B cell (primary cell): ENCODE results near the gene MZB1. TPM values are rescaled to one million over a fixed set of nuclear protein-coding genes. Genes with fewer than 3 reads are reported as not detected.

Experiments used
- ATAC-seq: fragments of 200-7000 bp; cut with Tn5 transposase; one replicate; pipeline ENCODE4 v1.10.0; 2021; ENCODE audit warnings: low read depth, mild to moderate bottlenecking, moderate number of reproducible peaks, moderate library complexity
- CTCF ChIA-PET: fragments of 350-600 bp; sonication (Branson Sonifier 250); formaldehyde crosslinking; loops from one replicate; lab custom pipeline; 2021; ENCODE audit warnings: antibody characterized with exemption, inconsistent platforms; lab: Charles Lee
- POLR2A ChIA-PET: fragments of 350-600 bp; sonication (Branson Sonifier 250); formaldehyde crosslinking; loops from one replicate; lab custom pipeline; 2021; ENCODE audit warnings: antibody characterized with exemption; lab: Charles Lee
- DNase-seq: peaks from one replicate; pipeline ENCODE4 v3.0.0; 2013
- H2AFZ ChIP-seq: 2 replicates; pipeline ENCODE4 v1.6.1; 2012; ENCODE audit warnings: mild to moderate bottlenecking, low read depth, low read length; ENCODE audit not compliant: insufficient read depth, poor library complexity, severe bottlenecking
- H3K27ac ChIP-seq, 2 donors: 1 replicate in 1 of 2; 2 replicates in 1 of 2; pipeline ENCODE4 v1.5.1; 2012 to 2013; ENCODE audit warnings: low read length in 2 of 2, mild to moderate bottlenecking in 2 of 2, moderate library complexity in 1 of 2
- H3K27me3 ChIP-seq, 4 experiments: fragments of 200-600 bp in 1 of 4; sonication (generic) in 1 of 4; replicated peaks in 1 of 4; 1 replicate in 2 of 4; 2 replicates in 2 of 4; pipeline versions ENCODE4 v1.6.1 to v1.7.0; 2013 to 2016; ENCODE audit warnings: low read length in 3 of 4, mild to moderate bottlenecking in 2 of 4, mixed read lengths in 1 of 4, moderate library complexity in 1 of 4; ENCODE audit not compliant: insufficient read depth in 4 of 4, control insufficient read depth in 3 of 4; ENCODE audit errors: control extremely low read depth in 1 of 4
- H3K36me3 ChIP-seq, 2 experiments: replicated peaks in 1 of 2; 1 replicate in 1 of 2; 2 replicates in 1 of 2; pipeline versions ENCODE4 v1.6.1 to v1.7.1; 2013; ENCODE audit warnings: low read length in 1 of 2; ENCODE audit not compliant: insufficient read depth in 2 of 2, control insufficient read depth in 1 of 2; ENCODE audit errors: control extremely low read depth in 1 of 2, extremely low read depth in 1 of 2
- H3K4me1 ChIP-seq, 2 donors: fragments of 200-600 bp in 1 of 2; sonication (generic) in 1 of 2; 1 replicate in 1 of 2; 2 replicates in 1 of 2; pipeline versions ENCODE4 v1.5.1 to v1.6.1; 2013 to 2017; ENCODE audit warnings: low read length in 2 of 2; ENCODE audit not compliant: control insufficient read depth in 2 of 2, insufficient read depth in 2 of 2
- H3K4me2 ChIP-seq: replicated peaks from 2 replicates; pipeline ENCODE3; 2012; ENCODE audit warnings: mild to moderate bottlenecking, low read depth, low read length; ENCODE audit not compliant: poor library complexity, severe bottlenecking
- H3K4me3 ChIP-seq, 5 experiments: fragments of 200-600 bp in 1 of 5; sonication (generic) in 1 of 5; 1 replicate in 3 of 5; 2 replicates in 2 of 5; pipeline versions ENCODE4 v1.5.1 to v1.7.0; 2011 to 2016; ENCODE audit warnings: low read length in 4 of 5, mild to moderate bottlenecking in 4 of 5, low read depth in 2 of 5, control low read depth in 1 of 5, moderate library complexity in 1 of 5; ENCODE audit not compliant: insufficient read depth in 1 of 5; ENCODE audit errors: control extremely low read depth in 1 of 5, extremely low read depth in 1 of 5
- H3K79me2 ChIP-seq: fragments of 200-600 bp; sonication (generic); one replicate; pipeline ENCODE4 v1.6.0; 2016; ENCODE audit warnings: low read length; ENCODE audit not compliant: control insufficient read depth, insufficient read depth
- H3K9ac ChIP-seq: fragments of 200-600 bp; sonication (generic); 2 replicates; pipeline ENCODE4 v1.6.1; 2017; ENCODE audit warnings: mild to moderate bottlenecking, low read length, moderate library complexity
- H3K9me3 ChIP-seq, 3 donors: one replicate each; pipeline versions ENCODE4 v1.6.1 to v1.7.1; 2013; ENCODE audit warnings: low read length in 2 of 3; ENCODE audit not compliant: control insufficient read depth in 2 of 3, insufficient read depth in 1 of 3; ENCODE audit errors: control extremely low read depth in 1 of 3
- H4K20me1 ChIP-seq: 2 replicates; pipeline ENCODE4 v1.6.0; 2012; ENCODE audit warnings: mild to moderate bottlenecking, low read length; ENCODE audit not compliant: insufficient read depth, control insufficient read depth, poor library complexity, severe bottlenecking
- H3K27ac Mint-ChIP-seq: one replicate; pipeline ENCODE4 v1.8.0; 2021; ENCODE audit warnings: mixed read lengths
- H3K27me3 Mint-ChIP-seq: one replicate; pipeline ENCODE4 v1.8.0; 2021; ENCODE audit warnings: mixed read lengths
- H3K4me1 Mint-ChIP-seq: one replicate; pipeline ENCODE4 v1.8.0; 2021; ENCODE audit warnings: mixed read lengths
- H3K4me3 Mint-ChIP-seq: one replicate; pipeline ENCODE4 v1.8.0; 2021; ENCODE audit warnings: mixed read lengths
- H3K9me3 Mint-ChIP-seq: one replicate; pipeline ENCODE4 v1.8.0; 2022; ENCODE audit warnings: mixed read lengths; ENCODE audit not compliant: insufficient read depth
- EZH2 ChIP-seq: IDR thresholded peaks from 2 replicates; pipeline ENCODE4 v1.6.1; 2012; ENCODE audit warnings: borderline replicate concordance, low read depth, mild to moderate bottlenecking, moderate library complexity, low read length; ENCODE audit not compliant: insufficient read depth, poor library complexity, severe bottlenecking
- WGBS: methylation state at CpG from one replicate; pipeline ENCODE4 v1.1.5; 2013; ENCODE audit warnings: missing lambda C conversion rate; ENCODE audit not compliant: insufficient coverage; 5-methylcytosine and 5-hydroxymethylcytosine counted together
- intact Hi-C: fragments of 100-400 bp; cut with micrococcal nuclease; formaldehyde crosslinking; loops from one replicate; pipeline ENCODE4 v1.10.0; 2022
- polyA plus RNA-seq: library from polyadenylated mRNA; depleted of rRNA; stranded (reverse); fragments of >200 nt; gene quantifications from 2 replicates; pipeline ENCODE4 v1.2.3, GENCODE V29; 2012
- total RNA-seq, 2 donors: library from RNA; stranded (reverse); fragments of 120-200 nt in 1 of 2; gene quantifications; 1 replicate in 1 of 2; 2 replicates in 1 of 2; pipeline versions ENCODE4 v1.2.3 to v1.2.4, GENCODE V29; 2013 to 2022
- TF ChIP-seq, protein P1 (sequence below): fragments of 200-600 bp; IDR thresholded peaks from one replicate; pipeline ENCODE4 v1.8.0; 2022; ENCODE audit warnings: antibody characterized with exemption, mild to moderate bottlenecking

Gene MZB1
- total and polyA plus RNA-seq, 2 donors (not counting 1 experiment from before 2014, with no cell fraction given): 72.2 to 306 TPM

DNA sequence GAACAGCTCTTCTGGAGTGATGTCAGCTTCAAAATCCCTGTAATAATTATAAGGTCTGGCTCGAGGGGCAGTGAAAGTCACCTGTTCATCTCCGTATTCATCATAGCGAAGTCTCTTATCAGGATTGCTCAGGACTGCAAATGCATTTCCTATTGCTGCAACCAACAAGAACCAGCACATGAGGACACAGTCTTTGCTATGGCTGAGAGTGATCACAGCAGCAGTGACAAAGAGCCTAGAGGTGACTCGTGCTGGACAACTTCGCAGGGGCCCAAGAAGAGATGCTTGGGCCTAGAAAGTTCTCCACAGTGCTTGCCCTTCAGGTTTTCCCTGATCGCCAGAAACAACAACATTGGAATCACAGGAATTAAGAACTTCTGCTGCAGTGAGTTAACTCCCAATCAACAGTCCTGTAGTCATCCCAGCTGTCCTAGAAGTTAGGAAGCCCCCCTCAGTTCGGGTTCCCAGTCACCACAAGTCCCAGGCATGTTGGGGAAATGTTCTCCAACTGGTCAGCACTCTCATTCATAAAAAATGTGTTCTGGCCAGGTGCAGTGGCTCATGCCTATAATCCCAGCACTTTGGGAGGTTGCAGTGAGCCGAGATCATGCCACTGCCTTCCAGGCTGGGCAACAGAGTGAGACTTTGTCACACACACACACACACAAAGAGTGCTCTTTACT lies 36.6 kb upstream of the MZB1 start:
- intact Hi-C loops: no loop called here
- ATAC-seq (no peak), DNase-seq (no peak)
- Histone ChIP-seq H3K4me3 (no peak overlapping the region), H3K9ac (no peak overlapping the region), H4K20me1 (no peaks in the 10 kb centered on the region), H3K79me2 (no peaks in the 10 kb centered on the region), H3K36me3 (peaks cover 0 to 8% of the 10 kb centered on the region in 2 experiments), H3K4me2 (no peak overlapping the region), H3K4me1 (no peaks in the 10 kb centered on the region), H2AFZ (no peak overlapping the region), H3K27ac (no peak overlapping the region), H3K9me3 (no peaks in the 10 kb centered on the region), H3K27me3 (no peaks in the 10 kb centered on the region)
- Mint-ChIP-seq H3K4me1 (peaks cover 2% of the 10 kb centered on the region), H3K9me3 (no peaks in the 10 kb centered on the region), H3K27me3 (no peaks in the 10 kb centered on the region), H3K4me3 (no peak overlapping the region), H3K27ac (no peak overlapping the region)
- 87% methylated on average over 7 of the region's 8 CpGs for WGBS
- ChIA-PET POLR2A (no interaction called here), CTCF (interaction anchor here (1.0 kb wide), 2 partner anchors 16 to 86 kb away, joined by 3 to 4 read pairs; no protein-coding TSS in a partner anchor)
- TF ChIP-seq EZH2: no peak
- TF ChIP-seq, protein P1, sequence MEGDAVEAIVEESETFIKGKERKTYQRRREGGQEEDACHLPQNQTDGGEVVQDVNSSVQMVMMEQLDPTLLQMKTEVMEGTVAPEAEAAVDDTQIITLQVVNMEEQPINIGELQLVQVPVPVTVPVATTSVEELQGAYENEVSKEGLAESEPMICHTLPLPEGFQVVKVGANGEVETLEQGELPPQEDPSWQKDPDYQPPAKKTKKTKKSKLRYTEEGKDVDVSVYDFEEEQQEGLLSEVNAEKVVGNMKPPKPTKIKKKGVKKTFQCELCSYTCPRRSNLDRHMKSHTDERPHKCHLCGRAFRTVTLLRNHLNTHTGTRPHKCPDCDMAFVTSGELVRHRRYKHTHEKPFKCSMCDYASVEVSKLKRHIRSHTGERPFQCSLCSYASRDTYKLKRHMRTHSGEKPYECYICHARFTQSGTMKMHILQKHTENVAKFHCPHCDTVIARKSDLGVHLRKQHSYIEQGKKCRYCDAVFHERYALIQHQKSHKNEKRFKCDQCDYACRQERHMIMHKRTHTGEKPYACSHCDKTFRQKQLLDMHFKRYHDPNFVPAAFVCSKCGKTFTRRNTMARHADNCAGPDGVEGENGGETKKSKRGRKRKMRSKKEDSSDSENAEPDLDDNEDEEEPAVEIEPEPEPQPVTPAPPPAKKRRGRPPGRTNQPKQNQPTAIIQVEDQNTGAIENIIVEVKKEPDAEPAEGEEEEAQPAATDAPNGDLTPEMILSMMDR: no peak

DNA sequence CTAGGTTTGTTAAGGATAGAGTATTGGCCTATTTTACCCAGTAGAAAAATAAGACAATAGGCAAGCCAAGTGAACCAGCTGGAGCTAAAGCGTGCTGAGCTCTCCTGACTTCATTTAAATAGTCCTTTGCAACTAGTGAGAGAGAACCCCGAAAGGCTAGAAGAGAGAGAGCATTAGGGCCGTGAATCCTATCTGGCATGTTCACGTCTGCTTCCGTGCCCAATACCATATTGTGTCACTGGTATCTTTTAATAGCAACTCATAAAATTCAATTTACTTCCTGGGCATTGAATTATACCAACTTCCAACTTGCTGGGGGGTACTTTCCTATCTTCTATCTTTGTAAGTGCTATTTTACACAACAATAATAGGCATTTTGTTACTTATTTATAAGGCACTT lies 35.8 kb upstream of the MZB1 start:
- no peaks in the 10 kb centered on the region for H3K27me3 Mint-ChIP-seq
- ChIA-PET POLR2A (no interaction called here), CTCF (interaction anchor here (1.0 to 8.0 kb wide), 3 partner anchors 15 to 90 kb away, joined by 3 to 168 read pairs (median 4); no protein-coding TSS in a partner anchor)
- peaks cover 0 to 8% of the 10 kb centered on the region in 2 experiments for H3K36me3 ChIP-seq
- H3K9me3 Mint-ChIP-seq: no peaks in the 10 kb centered on the region
- no peak overlapping the region for H3K27ac ChIP-seq
- H2AFZ ChIP-seq: no peak overlapping the region
- no peak overlapping the region for H3K4me2 ChIP-seq
- TF ChIP-seq, protein P1: no peak
- TF ChIP-seq EZH2: no peak
- H3K79me2 ChIP-seq: no peaks in the 10 kb centered on the region
- no peaks in the 10 kb centered on the region for H3K27me3 ChIP-seq
- no peak overlapping the region for H3K27ac Mint-ChIP-seq
- DNase-seq: no peak
- peaks cover 2% of the 10 kb centered on the region for H3K4me1 Mint-ChIP-seq
- no peak overlapping the region for H3K9ac ChIP-seq
- H3K4me3 Mint-ChIP-seq: no peak overlapping the region
- no peaks in the 10 kb centered on the region for H3K4me1 ChIP-seq
- 90% methylated on average over 4 of the region's 5 CpGs for WGBS
- ATAC-seq: no peak
- no peak overlapping the region for H3K4me3 ChIP-seq
- no peaks in the 10 kb centered on the region for H4K20me1 ChIP-seq
- intact Hi-C loops: no loop called here
- H3K9me3 ChIP-seq: no peaks in the 10 kb centered on the region
